ENCODE results near the gene METTL5. TPM values are rescaled to one million over a fixed set of nuclear protein-coding genes. Genes with fewer than 3 reads are reported as not detected.

The METTL5 gene
- total RNA-seq, 1 experiment from 2014 or later, result 94.7 TPM

GRCh38 chr2:169781249-169782013 lies 43.3 kb downstream of the METTL5 start:
- peaks cover 0 to 3% (median 1%) of the 10 kb centered on the region in 3 experiments; a peak in 2 of 7 replicates for H3K36me3 Mint-ChIP-seq (ENCODE audit: insufficient read depth in 1 of 3, low read depth in 3 of 3)
- Histone ChIP-seq H3K23me2 (ENCODE audit: insufficient read length, low read depth, low read length, poor library complexity, severe bottlenecking) (no peaks in the 10 kb centered on the region), H3K56ac (ENCODE audit: insufficient read length, low read depth, low read length) (no peak overlapping the region), H3K4me1 (ENCODE audit: insufficient read depth, low read length) (no peaks in the 10 kb centered on the region), H4K8ac (replicated peaks; ENCODE audit: insufficient read length, low read depth, low read length) (no peak overlapping the region), H3K9me3 (ENCODE audit: control insufficient read depth, low read depth, low read length) (no peaks in the 10 kb centered on the region), H3K79me2 (ENCODE audit: insufficient read depth, low read length) (no peaks in the 10 kb centered on the region), H3K23ac (ENCODE audit: insufficient read length, low read depth, low read length) (no peak overlapping the region), H2BK5ac (ENCODE audit: insufficient read length, low read length) (no peak overlapping the region), H2AFZ (ENCODE audit: low read length) (no peak overlapping the region), H2BK15ac (ENCODE audit: low read depth, low read length) (no peak overlapping the region), H2BK20ac (ENCODE audit: low read depth, low read length, poor library complexity, severe bottlenecking) (no peak overlapping the region), H3K18ac (ENCODE audit: insufficient read length, low read depth, low read length) (no peak overlapping the region), H3K79me1 (ENCODE audit: insufficient read depth, low read depth, low read length, poor library complexity, severe bottlenecking) (no peaks in the 10 kb centered on the region), H3T11ph (ENCODE audit: low read length) (no peak overlapping the region), H3K27ac (ENCODE audit: insufficient read length, low read depth, low read length) (no peak overlapping the region), H3K9ac (ENCODE audit: extremely low read depth, insufficient read length, low read length) (no peak overlapping the region), H4K20me1 (ENCODE audit: control insufficient read depth, insufficient read depth, insufficient read length) (no peaks in the 10 kb centered on the region), H3K14ac (ENCODE audit: insufficient read depth, low read length) (no peak overlapping the region), H4K5ac (ENCODE audit: insufficient read length, low read depth, low read length) (no peak overlapping the region), H2BK12ac (ENCODE audit: insufficient read length, low read depth, low read length) (no peak overlapping the region), H2AK5ac (ENCODE audit: insufficient read length, low read length) (no peak overlapping the region), H4K91ac (ENCODE audit: insufficient read length, low read depth, low read length) (no peak overlapping the region), H3K4me2 (ENCODE audit: insufficient read depth, insufficient read length, low read length) (no peak overlapping the region), H3K27me3 (ENCODE audit: insufficient read depth, low read length) (no peaks in the 10 kb centered on the region), H3K4ac (ENCODE audit: low read depth, low read length) (no peak overlapping the region), H2BK120ac (ENCODE audit: low read depth, low read length, poor library complexity, severe bottlenecking) (no peak overlapping the region)
- H3K4me3 Mint-ChIP-seq, result no peak overlapping the region; a peak in 1 of 5 replicates
- no peaks in the 10 kb centered on the region for H3K27me3 Mint-ChIP-seq (ENCODE audit: low read depth)
- no CpG with 5 or more reads among the region's 4 CpGs for WGBS (ENCODE audit: extremely low coverage, insufficient read length, low lambda C conversion rate)
- no peak for DNase-seq
- H3K4me1 Mint-ChIP-seq, result peaks cover 0 to 4% of the 10 kb centered on the region in 2 experiments; a peak in 1 of 4 replicates
- H3K27ac Mint-ChIP-seq, result no peak overlapping the region; a peak in 1 of 7 replicates
- no peaks in the 10 kb centered on the region for H3K9me3 Mint-ChIP-seq
- TF ChIP-seq CTCF (conservative IDR thresholded peaks at IDR 0.05), result no peak

Data from H9 (cell line).